NB4 (cell line): Measurements from ENCODE around the gene CTNND2.

Experiments used
- DNase-seq: peaks from one replicate; pipeline ENCODE4 v3.0.0; 2010; ENCODE audit warnings: low read depth
- H3K4me3 ChIP-seq: one replicate; pipeline ENCODE4 v1.5.1; 2011; ENCODE audit warnings: mild to moderate bottlenecking, low read depth, low read length, moderate library complexity
- MYC ChIP-seq: IDR thresholded peaks from 2 replicates; pipeline ENCODE4 v1.6.1; 2011; ENCODE audit warnings: low read depth, low read length
- POLR2A ChIP-seq: IDR thresholded peaks from 2 replicates; pipeline ENCODE4 v1.6.1; 2011; ENCODE audit warnings: mild to moderate bottlenecking; ENCODE audit not compliant: insufficient read length; ENCODE audit errors: extremely low read depth
- TF ChIP-seq, protein P1 (sequence below): IDR thresholded peaks from one replicate; pipeline ENCODE4 v1.5.1; 2012; ENCODE audit warnings: low read depth, low read length
- TF ChIP-seq, protein P2 (sequence below): IDR thresholded peaks from 2 replicates; pipeline ENCODE4 v1.6.1; 2011; ENCODE audit warnings: low read depth, low read length

The CTNND2 gene

DNA sequence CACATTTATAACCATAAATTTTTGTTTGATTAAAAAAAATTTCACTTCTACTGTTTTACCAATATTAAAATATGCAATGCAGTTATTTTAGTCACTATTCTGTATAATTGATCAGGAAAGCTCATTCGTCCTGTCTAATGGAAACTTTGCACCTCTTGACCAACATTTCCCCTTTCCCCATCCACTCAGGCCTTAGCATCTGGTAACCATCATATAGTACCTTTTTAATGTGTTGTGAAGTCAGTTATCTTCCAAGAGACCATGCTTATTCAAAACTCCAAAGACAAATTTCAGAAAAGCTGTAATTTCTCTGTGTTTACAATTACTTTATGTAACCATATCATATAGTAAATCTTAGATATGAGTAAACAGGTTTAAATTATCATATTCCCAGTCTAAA, 145.9 kb downstream of the CTNND2 start:
- DNase-seq, result no peak
- TF ChIP-seq, protein P1, sequence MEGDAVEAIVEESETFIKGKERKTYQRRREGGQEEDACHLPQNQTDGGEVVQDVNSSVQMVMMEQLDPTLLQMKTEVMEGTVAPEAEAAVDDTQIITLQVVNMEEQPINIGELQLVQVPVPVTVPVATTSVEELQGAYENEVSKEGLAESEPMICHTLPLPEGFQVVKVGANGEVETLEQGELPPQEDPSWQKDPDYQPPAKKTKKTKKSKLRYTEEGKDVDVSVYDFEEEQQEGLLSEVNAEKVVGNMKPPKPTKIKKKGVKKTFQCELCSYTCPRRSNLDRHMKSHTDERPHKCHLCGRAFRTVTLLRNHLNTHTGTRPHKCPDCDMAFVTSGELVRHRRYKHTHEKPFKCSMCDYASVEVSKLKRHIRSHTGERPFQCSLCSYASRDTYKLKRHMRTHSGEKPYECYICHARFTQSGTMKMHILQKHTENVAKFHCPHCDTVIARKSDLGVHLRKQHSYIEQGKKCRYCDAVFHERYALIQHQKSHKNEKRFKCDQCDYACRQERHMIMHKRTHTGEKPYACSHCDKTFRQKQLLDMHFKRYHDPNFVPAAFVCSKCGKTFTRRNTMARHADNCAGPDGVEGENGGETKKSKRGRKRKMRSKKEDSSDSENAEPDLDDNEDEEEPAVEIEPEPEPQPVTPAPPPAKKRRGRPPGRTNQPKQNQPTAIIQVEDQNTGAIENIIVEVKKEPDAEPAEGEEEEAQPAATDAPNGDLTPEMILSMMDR, result no peak
- no peak for TF ChIP-seq MYC
- TF ChIP-seq POLR2A, result no peak
- TF ChIP-seq, protein P2, sequence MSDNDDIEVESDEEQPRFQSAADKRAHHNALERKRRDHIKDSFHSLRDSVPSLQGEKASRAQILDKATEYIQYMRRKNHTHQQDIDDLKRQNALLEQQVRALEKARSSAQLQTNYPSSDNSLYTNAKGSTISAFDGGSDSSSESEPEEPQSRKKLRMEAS, result no peak
- no peak overlapping the region for H3K4me3 ChIP-seq

DNA sequence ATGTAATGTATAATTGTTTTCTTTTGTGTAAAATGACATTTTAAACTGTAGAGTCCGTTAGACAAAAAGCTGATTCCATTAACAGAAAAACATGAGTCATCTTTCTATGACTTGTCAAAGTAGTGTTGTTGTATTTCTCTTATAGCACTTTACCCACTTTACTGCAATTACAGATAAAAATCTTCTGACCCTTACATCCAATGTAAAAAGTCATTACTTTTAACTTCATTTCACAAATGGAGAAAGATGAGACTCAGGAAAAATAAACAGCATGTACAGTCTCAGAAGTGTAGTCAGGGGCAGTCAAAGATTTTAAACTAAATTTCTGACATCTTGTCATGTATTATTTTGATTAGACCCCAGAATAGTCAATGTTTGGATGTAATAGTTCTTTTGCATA, 146.6 kb downstream of the CTNND2 start:
- TF ChIP-seq, protein P2, result no peak
- TF ChIP-seq, protein P1, result no peak
- TF ChIP-seq POLR2A, result no peak
- no peak for TF ChIP-seq MYC
- DNase-seq, result no peak
- H3K4me3 ChIP-seq, result no peak overlapping the region

DNA sequence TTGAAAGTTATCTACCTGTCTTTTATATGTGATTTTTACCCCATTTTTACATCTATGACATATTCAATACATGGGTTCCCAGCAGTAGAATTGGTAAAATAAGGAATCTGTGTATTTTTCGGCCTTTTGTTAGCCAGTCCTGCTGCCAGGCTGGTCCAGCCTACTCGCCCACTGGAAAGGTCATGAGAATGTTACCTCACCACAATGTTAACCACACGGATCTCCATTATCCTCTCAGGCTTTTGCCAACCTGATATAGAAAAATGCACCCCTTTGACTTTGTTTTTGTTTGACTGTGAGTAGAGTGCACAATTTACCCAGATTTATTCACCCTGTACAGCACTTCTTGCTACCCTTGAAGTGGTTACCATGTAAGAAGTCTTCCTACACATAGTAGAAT, 167.2 kb downstream of the CTNND2 start:
- no peak for DNase-seq
- TF ChIP-seq, protein P1, result no peak
- no peak overlapping the region for H3K4me3 ChIP-seq

DNA sequence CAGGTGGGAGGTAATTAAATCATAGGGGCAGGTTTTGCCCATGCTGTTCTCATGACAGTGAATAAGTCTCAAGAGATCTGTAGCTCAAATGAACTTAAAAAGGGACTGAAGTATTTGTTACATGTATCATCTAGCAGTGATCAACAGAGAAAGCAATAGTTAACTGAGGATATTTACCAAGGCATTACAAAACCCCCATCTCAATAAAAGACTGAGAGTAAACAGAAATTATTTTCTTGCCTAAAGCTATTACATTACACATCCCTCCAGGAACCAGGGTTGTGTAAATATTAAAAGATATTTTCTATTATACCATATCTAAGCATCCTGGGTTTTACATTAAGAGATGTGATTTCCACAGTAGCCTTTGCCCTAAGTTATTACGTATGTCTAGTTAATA, 169.9 kb downstream of the CTNND2 start:
- no peak overlapping the region for H3K4me3 ChIP-seq
- DNase-seq, result no peak
- no peak for TF ChIP-seq POLR2A
- TF ChIP-seq, protein P1, result no peak
- TF ChIP-seq, protein P2, result no peak
- TF ChIP-seq MYC, result no peak

DNA sequence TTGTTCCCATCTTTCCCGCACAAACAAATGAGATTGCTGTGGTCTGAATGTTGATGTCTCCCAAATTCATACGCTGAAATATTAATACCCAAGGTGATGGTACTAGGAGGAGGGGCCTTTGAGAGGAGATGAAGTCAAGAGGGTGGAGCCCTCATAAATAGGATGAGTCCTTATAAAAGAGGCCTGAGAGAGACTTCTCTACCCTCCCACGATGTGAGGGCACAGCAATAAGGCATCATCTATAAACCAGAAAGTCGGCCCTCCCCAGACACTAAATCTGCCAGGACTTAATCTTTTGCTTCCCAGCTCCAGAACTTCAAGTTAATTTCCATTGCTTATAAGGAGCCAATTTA, 170.4 kb downstream of the CTNND2 start:
- TF ChIP-seq, protein P1, result no peak
- TF ChIP-seq POLR2A (no peak), MYC (no peak)
- TF ChIP-seq, protein P2, result no peak
- no peak overlapping the region for H3K4me3 ChIP-seq
- DNase-seq, result no peak

DNA sequence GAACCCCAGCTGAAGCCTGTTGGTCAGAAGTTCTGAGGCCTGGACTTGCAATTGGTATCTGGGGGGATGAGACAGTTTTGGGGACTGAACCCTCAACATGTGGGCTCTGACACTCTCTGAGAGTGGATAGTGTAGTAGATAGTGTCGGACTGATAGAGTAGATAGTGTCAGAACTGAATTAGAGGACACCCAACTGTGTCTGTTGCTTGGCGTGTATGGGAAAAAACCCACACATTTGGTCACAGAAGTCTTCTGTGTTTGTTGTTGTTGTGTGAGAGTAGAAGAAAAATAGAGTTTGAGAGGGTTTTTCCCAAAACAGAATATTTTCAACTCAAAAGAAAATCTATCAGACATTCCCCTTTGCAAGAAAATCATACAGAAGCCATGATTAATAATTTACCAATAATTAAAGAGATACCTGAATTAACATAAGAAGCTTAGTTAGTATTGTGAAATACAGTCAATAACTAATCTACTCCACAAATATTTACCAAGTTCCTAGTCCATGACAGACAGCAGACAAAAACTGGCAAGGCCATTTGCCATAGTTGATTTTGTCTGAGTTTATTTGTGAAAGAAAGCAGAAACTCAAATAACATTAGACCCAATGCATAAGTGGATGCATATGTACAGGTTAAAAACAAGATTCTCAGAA, 170.9 kb downstream of the CTNND2 start:
- TF ChIP-seq, protein P2, result no peak
- TF ChIP-seq MYC (no peak), POLR2A (no peak)
- TF ChIP-seq, protein P1, result no peak
- DNase-seq, result no peak

More for the DNA sequence above, 170.9 kb downstream of the CTNND2 start:
- no peak overlapping the region for H3K4me3 ChIP-seq
